HEK293T (cell line): ENCODE results near the gene ANGPTL3.

Source experiments
- CTCF ChIA-PET: fragments of 350-600 bp; formaldehyde crosslinking; extraction: SDS; loops from one replicate; lab custom pipeline; 2021; ENCODE audit warnings: antibody characterized with exemption, inconsistent platforms; lab: Yijun Ruan, JAX
- POLR2A ChIA-PET: fragments of 350-600 bp; formaldehyde crosslinking; extraction: SDS; loops from one replicate; lab custom pipeline; 2020; ENCODE audit warnings: antibody characterized with exemption, inconsistent platforms; lab: Yijun Ruan, JAX
- DNase-seq: peaks from one replicate; pipeline ENCODE4 v3.0.0; 2012; ENCODE audit warnings: mixed read lengths; ENCODE audit errors: extremely low spot score
- ARNT ChIP-seq: fragments of 450-650 bp; IDR thresholded peaks from 2 replicates; pipeline ENCODE4 v1.6.1; 2017; ENCODE audit warnings: mild to moderate bottlenecking
- BHLHE40 ChIP-seq: fragments of 450-650 bp; IDR thresholded peaks from 2 replicates; pipeline ENCODE4 v1.6.1; 2016; ENCODE audit warnings: mild to moderate bottlenecking, moderate library complexity, borderline replicate concordance
- CTBP1 ChIP-seq: fragments of 450-650 bp; IDR thresholded peaks from 2 replicates; pipeline ENCODE4 v1.6.1; 2016; ENCODE audit warnings: borderline replicate concordance
- ELF4 ChIP-seq: fragments of 450-650 bp; IDR thresholded peaks from 2 replicates; pipeline ENCODE4 v1.6.1; 2017; ENCODE audit warnings: antibody characterized with exemption
- FOXA1 ChIP-seq: fragments of 450-650 bp; IDR thresholded peaks from 2 replicates; pipeline ENCODE4 v1.6.1; 2016; ENCODE audit warnings: mild to moderate bottlenecking
- FOXK2 ChIP-seq: fragments of 450-650 bp; IDR thresholded peaks from 2 replicates; pipeline ENCODE4 v1.6.1; 2016; ENCODE audit warnings: mild to moderate bottlenecking
- FOXM1 ChIP-seq: fragments of 450-650 bp; IDR thresholded peaks from 2 replicates; pipeline ENCODE4 v1.6.1; 2017; ENCODE audit warnings: mild to moderate bottlenecking, borderline replicate concordance
- HDGF ChIP-seq: fragments of 450-650 bp; IDR thresholded peaks from 2 replicates; pipeline ENCODE4 v1.6.1; 2017; ENCODE audit warnings: antibody characterized with exemption, borderline replicate concordance
- L3MBTL2 ChIP-seq: fragments of 450-650 bp; conservative IDR thresholded peaks from 2 replicates; pipeline ENCODE4 v1.6.1; 2016; ENCODE audit warnings: mild to moderate bottlenecking
- LEF1 ChIP-seq: fragments of 450-650 bp; IDR thresholded peaks from 2 replicates; pipeline ENCODE4 v1.6.1; 2017; ENCODE audit warnings: mild to moderate bottlenecking, borderline replicate concordance
- NFRKB ChIP-seq: fragments of 450-650 bp; IDR thresholded peaks from 2 replicates; pipeline ENCODE4 v1.6.1; 2016; ENCODE audit warnings: mild to moderate bottlenecking, moderate library complexity
- PKNOX1 ChIP-seq: fragments of 450-650 bp; IDR thresholded peaks from 2 replicates; pipeline ENCODE4 v1.6.1; 2016
- SP1 ChIP-seq: fragments of 450-650 bp; IDR thresholded peaks from 2 replicates; pipeline ENCODE4 v1.6.1; 2017
- SUZ12 ChIP-seq: fragments of 450-650 bp; IDR thresholded peaks from 2 replicates; pipeline ENCODE4 v1.6.1; 2016; ENCODE audit warnings: mild to moderate bottlenecking
- TARDBP ChIP-seq: fragments of 450-650 bp; IDR thresholded peaks from 2 replicates; pipeline ENCODE4 v1.6.1; 2016
- ZNF384 ChIP-seq: fragments of 450-650 bp; IDR thresholded peaks from 2 replicates; pipeline ENCODE4 v1.6.1; 2016

ANGPTL3 gene

GRCh38 chr1:62621907-62622306, 24.6 kb downstream of the ANGPTL3 start:
- no peak for TF ChIP-seq ZNF384
- no peak for TF ChIP-seq ELF4
- TF ChIP-seq L3MBTL2: no peak
- TF ChIP-seq SP1: no peak
- no peak for TF ChIP-seq NFRKB
- TF ChIP-seq TARDBP: no peak
- TF ChIP-seq FOXA1: no peak
- no peak for TF ChIP-seq ARNT
- DNase-seq: no peak
- ChIA-PET POLR2A (no interaction called here), CTCF (no interaction called here)

DNA sequence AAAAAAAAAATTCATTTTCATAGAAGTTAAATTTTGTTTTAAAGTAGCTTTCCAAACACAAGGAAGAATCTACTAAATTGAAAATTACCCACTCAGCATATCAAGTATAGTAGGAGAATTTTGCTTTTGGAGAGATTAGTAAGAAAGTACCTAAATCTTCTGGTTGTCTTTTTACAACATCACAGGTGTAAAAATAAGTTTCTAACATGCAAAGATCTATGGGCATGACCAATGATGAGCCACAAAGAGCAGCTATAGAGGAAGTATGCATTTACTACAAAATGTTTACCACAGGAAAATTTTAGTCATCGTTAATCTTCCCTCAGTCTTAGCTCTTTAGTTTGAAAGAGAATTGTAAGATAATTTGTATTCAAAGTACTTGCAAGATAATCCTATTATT, 28.1 kb downstream of the ANGPTL3 start:
- ChIA-PET CTCF (no interaction called here), POLR2A (no interaction called here)
- TF ChIP-seq TARDBP: no peak
- no peak for TF ChIP-seq BHLHE40
- no peak for TF ChIP-seq CTBP1
- TF ChIP-seq SP1: no peak
- DNase-seq: no peak

GRCh38 chr1:62628506-62628905, 31.2 kb downstream of the ANGPTL3 start:
- no peak for DNase-seq
- CTCF ChIA-PET: no interaction called here

DNA sequence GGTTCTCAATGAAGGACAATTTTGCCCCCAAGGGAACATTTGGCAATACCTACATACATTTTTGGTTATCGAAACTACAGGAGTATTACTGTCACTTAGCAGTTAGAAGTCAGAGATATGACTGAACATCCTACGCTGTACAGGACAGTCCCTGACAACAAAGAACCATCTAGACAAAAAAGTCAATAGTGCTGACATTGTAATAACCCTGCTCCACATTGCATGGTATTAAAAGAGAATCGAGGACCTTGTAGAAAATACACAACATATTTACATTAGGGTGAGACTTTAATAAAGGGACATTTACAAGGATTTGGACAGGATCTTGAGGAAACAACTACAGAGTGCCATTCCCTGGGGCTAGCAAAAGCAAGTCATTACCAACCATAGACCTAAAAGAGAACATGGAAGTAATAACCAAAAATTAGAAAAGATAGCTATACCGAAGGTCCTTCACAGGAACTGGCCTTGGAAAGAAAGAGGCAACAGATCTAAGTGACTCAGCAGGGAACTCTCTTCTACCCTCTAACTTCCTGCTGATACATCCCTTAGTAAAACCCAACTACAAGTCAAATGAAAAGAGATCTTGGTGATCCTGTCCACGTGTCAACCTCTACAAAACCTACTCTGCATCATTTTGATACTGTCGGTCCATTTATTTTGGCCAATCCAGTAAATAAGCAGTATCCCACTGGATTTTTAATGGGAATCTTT, 40.2 kb downstream of the ANGPTL3 start:
- ChIA-PET CTCF (no interaction called here), POLR2A (no interaction called here)
- no peak for TF ChIP-seq HDGF
- TF ChIP-seq ELF4: no peak
- TF ChIP-seq SUZ12: no peak
- no peak for TF ChIP-seq ZNF384
- TF ChIP-seq PKNOX1: no peak
- TF ChIP-seq SP1: no peak
- TF ChIP-seq FOXM1: no peak
- no peak for TF ChIP-seq FOXA1
- TF ChIP-seq BHLHE40: no peak
- no peak for DNase-seq

More at GRCh38 chr1:62628506-62628905, 31.2 kb downstream of the ANGPTL3 start:
- POLR2A ChIA-PET: no interaction called here
- no peak for TF ChIP-seq L3MBTL2
- TF ChIP-seq CTBP1: no peak
- TF ChIP-seq NFRKB: no peak
- TF ChIP-seq HDGF: no peak
- no peak for TF ChIP-seq FOXM1
- TF ChIP-seq ZNF384: no peak
- no peak for TF ChIP-seq FOXK2
- no peak for TF ChIP-seq ARNT
- TF ChIP-seq BHLHE40: no peak
- no peak for TF ChIP-seq SUZ12
- TF ChIP-seq FOXA1: no peak
- no peak for TF ChIP-seq TARDBP
- TF ChIP-seq PKNOX1: no peak
- TF ChIP-seq SP1: no peak
- TF ChIP-seq ELF4: no peak
- TF ChIP-seq LEF1: no peak

- POLR2A ChIA-PET: no interaction called here
- CTCF ChIA-PET: no interaction called here
- no peak for DNase-seq
- no peak for TF ChIP-seq ARNT
- TF ChIP-seq BHLHE40: no peak
- TF ChIP-seq SP1: no peak
These were observed 46.0 kb downstream of the ANGPTL3 start for GRCh38 chr1:62643283-62643682.

GRCh38 chr1:62652387-62652786, 55.1 kb downstream of the ANGPTL3 start:
- ChIA-PET POLR2A (no interaction called here), CTCF (no interaction called here)
- TF ChIP-seq ARNT (no peak), LEF1 (no peak), ZNF384 (no peak), SP1 (no peak), ELF4 (no peak), NFRKB (no peak), TARDBP (no peak), BHLHE40 (no peak), FOXM1 (no peak), HDGF (no peak), FOXA1 (no peak), L3MBTL2 (no peak)
- no peak for DNase-seq

DNA sequence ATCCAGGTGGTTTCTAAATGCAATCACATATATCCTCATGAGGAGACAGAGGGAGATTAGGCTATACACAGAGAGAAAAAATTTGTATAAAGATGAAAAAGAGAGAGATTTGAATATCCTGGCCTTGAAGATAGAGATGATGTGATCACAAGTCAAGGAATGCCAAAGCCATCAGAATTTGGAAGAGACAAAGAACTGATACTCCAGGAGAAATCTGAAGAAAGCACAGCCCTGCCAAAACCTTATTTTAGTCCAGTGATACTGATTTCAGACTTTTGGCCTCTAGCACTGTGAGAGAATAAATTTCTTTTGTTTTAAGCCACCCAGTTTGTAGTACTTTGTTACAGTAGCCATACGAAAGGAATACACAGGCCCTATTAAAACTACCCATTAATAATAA, 57.4 kb downstream of the ANGPTL3 start:
- ChIA-PET POLR2A (no interaction called here), CTCF (no interaction called here)
- TF ChIP-seq LEF1 (no peak), NFRKB (no peak), ELF4 (no peak), SP1 (no peak), FOXM1 (no peak), BHLHE40 (no peak), ARNT (no peak), TARDBP (no peak), FOXA1 (no peak), ZNF384 (no peak), CTBP1 (no peak), L3MBTL2 (no peak), PKNOX1 (no peak), SUZ12 (no peak), HDGF (no peak)
- DNase-seq: no peak
